Stimulated activated CD8-positive, alpha-beta memory T cell treated with anti-CD3 and anti-CD28 coated beads, Interleukin-12 subunit alpha, Interleukin-12 subunit beta, amount 100 ng/mL, for 24 hours (primary cell): Measurements from ENCODE around the gene EIF4A3.
"Not testable (repeated sequence)": the region's sequence is repeated elsewhere in the genome, so short reads cannot be mapped to it uniquely, and the experiment has no call there.

ENCODE experiments used
- DNase-seq: peaks from one replicate; pipeline ENCODE4 v3.0.0-alpha.2; 2020; ENCODE audit errors: extremely low read depth

Gene EIF4A3

GRCh38 chr17:80173126-80173525, 26.2 kb upstream of the EIF4A3 start:
- DNase-seq = no peak

- no peak for DNase-seq
Observed at GRCh38 chr17:80171681-80172080, 24.8 kb upstream of the EIF4A3 start.

GRCh38 chr17:80169784-80170500, 23.0 kb upstream of the EIF4A3 start, which contains the start of gene CARD14:
TSS of gene CARD14 (plus strand) at chr17:80170030. CDS start at chr17:80181439, 11,409 bp downstream.
- no peak for DNase-seq

- DNase-seq = no peak
Observed at GRCh38 chr17:80169107-80169506, 22.2 kb upstream of the EIF4A3 start.

GRCh38 chr17:80168371-80168770, 21.4 kb upstream of the EIF4A3 start:
- no peak for DNase-seq

- no peak for DNase-seq
Observed at GRCh38 chr17:80166446-80166845, 19.5 kb upstream of the EIF4A3 start.

- no peak for DNase-seq
Observed at GRCh38 chr17:80164185-80164584, 17.3 kb upstream of the EIF4A3 start.

GRCh38 chr17:80163336-80163735, 16.4 kb upstream of the EIF4A3 start:
- DNase-seq = no peak

- no peak for DNase-seq
Observed at GRCh38 chr17:80160536-80160935, 13.6 kb upstream of the EIF4A3 start.

- DNase-seq = no peak
Observed at GRCh38 chr17:80158846-80159245, 11.9 kb upstream of the EIF4A3 start.

- not testable (repeated sequence) for DNase-seq
Observed at GRCh38 chr17:80155600-80155999, 8.7 kb upstream of the EIF4A3 start.

GRCh38 chr17:80154166-80154565, 7.2 kb upstream of the EIF4A3 start:
- DNase-seq = no peak

- DNase-seq = no peak
Observed at GRCh38 chr17:80153004-80153403, 6.1 kb upstream of the EIF4A3 start.

GRCh38 chr17:80152081-80152702, 5.3 kb upstream of the EIF4A3 start:
- no peak for DNase-seq

GRCh38 chr17:80151333-80151732, 4.4 kb upstream of the EIF4A3 start:
- DNase-seq = no peak

- DNase-seq = no peak
Observed at GRCh38 chr17:80146121-80147034, 550 bp downstream of the EIF4A3 start.

- DNase-seq = no peak
Observed at GRCh38 chr17:80145076-80146075, 1.6 kb downstream of the EIF4A3 start.

- no peak for DNase-seq
Observed at GRCh38 chr17:80142929-80143328, 4.0 kb downstream of the EIF4A3 start.

GRCh38 chr17:80141463-80142165, 5.3 kb downstream of the EIF4A3 start:
- no peak for DNase-seq

GRCh38 chr17:80138856-80139426, 8.0 kb downstream of the EIF4A3 start:
- DNase-seq = no peak
